Measurements from ENCODE around the gene CEP43.

CEP43 gene

GRCh38 chr6:166997768-166998255 is 1.4 kb upstream of the CEP43 start:
- DNase-seq: peak; percentile 87 to 90
- Histone ChIP-seq H2BK120ac (ENCODE audit: insufficient read depth, low read length, poor library complexity) (no peak overlapping the region), H4K12ac (ENCODE audit: low read depth, low read length) (no peak overlapping the region), H3K4ac (ENCODE audit: low read depth, low read length) (no peak overlapping the region), H3K4me3 (ENCODE audit: low read depth, low read length) (peak overlapping the region; percentile 93), H4K8ac (ENCODE audit: low read depth, low read length) (no peak overlapping the region), H3K36me3 (ENCODE audit: control insufficient read depth in 1 of 2, insufficient read depth in 2 of 2, low read length in 2 of 2) (peaks cover 0 to 2% of the 10 kb centered on the region in 2 experiments), H3K4me1 (ENCODE audit: control insufficient read depth in 1 of 2, insufficient read depth in 2 of 2, low read length in 2 of 2) (peaks cover 4 to 9% of the 10 kb centered on the region in 2 experiments), H3K79me1 (ENCODE audit: low read length) (peaks cover 11% of the 10 kb centered on the region), H3K23ac (ENCODE audit: low read length) (no peak overlapping the region), H2BK5ac (ENCODE audit: low read depth, low read length, poor library complexity) (no peak overlapping the region), H3K14ac (ENCODE audit: low read length) (no peak overlapping the region), H3K18ac (ENCODE audit: low read length) (no peak overlapping the region), H2AK5ac (ENCODE audit: low read length) (no peak overlapping the region), H3K4me2 (ENCODE audit: low read length) (peak overlapping the region; percentile 97), H3K79me2 (ENCODE audit: control insufficient read depth, insufficient read depth, low read length, poor library complexity) (peaks cover 12% of the 10 kb centered on the region), H3K27ac (ENCODE audit: low read depth, low read length) (no peak overlapping the region), H3K9me3 (ENCODE audit: insufficient read depth, low read depth, low read length) (no peaks in the 10 kb centered on the region), H3K9ac (ENCODE audit: low read length) (no peak overlapping the region), H4K91ac (ENCODE audit: low read depth, low read length) (no peak overlapping the region), H2BK12ac (ENCODE audit: low read length) (no peak overlapping the region), H2AFZ (ENCODE audit: insufficient read depth, low read length, poor library complexity) (no peak overlapping the region), H3K27me3 (ENCODE audit: insufficient read depth, low read length) (no peaks in the 10 kb centered on the region)
- no CpG with 5 or more reads among the region's 38 CpGs for WGBS (ENCODE audit: extremely low coverage, insufficient coverage, insufficient read length)

GRCh38 chr6:166998256-166999144 is 697 bp upstream of the CEP43 start:
- H3K4me2 ChIP-seq (ENCODE audit: low read length): peak overlapping the region; percentile 97
- H2BK5ac ChIP-seq (ENCODE audit: low read depth, low read length, poor library complexity): peak overlapping the region; percentile 76
- peak overlapping the region; percentile 24 for H4K8ac ChIP-seq (ENCODE audit: low read depth, low read length)
- no peak overlapping the region for H2BK120ac ChIP-seq (ENCODE audit: insufficient read depth, low read length, poor library complexity)
- H2AFZ ChIP-seq (ENCODE audit: insufficient read depth, low read length, poor library complexity): peak overlapping the region; percentile 78
- H3K4me3 ChIP-seq (ENCODE audit: low read depth, low read length): peak overlapping the region; percentile 93
- H3K79me2 ChIP-seq (ENCODE audit: control insufficient read depth, insufficient read depth, low read length, poor library complexity): peaks cover 12% of the 10 kb centered on the region
- peak overlapping the region; percentile 89 for H3K9ac ChIP-seq (ENCODE audit: low read length)
- H3K4me1 ChIP-seq (ENCODE audit: control insufficient read depth in 1 of 2, insufficient read depth in 2 of 2, low read length in 2 of 2): peaks cover 4 to 9% of the 10 kb centered on the region in 2 experiments
- peak in 1 of 2 donors; percentile 5 for DNase-seq
- no peak overlapping the region for H2BK12ac ChIP-seq (ENCODE audit: low read length)
- H3K18ac ChIP-seq (ENCODE audit: low read length): peak overlapping the region; percentile 81
- H4K12ac ChIP-seq (ENCODE audit: low read depth, low read length): peak overlapping the region; percentile 43
- no peak overlapping the region for H2AK5ac ChIP-seq (ENCODE audit: low read length)
- H3K23ac ChIP-seq (ENCODE audit: low read length): peak overlapping the region; percentile 48
- no CpG with 5 or more reads among the region's 96 CpGs for WGBS (ENCODE audit: extremely low coverage, insufficient coverage, insufficient read length)
- H3K27me3 ChIP-seq (ENCODE audit: insufficient read depth, low read length): no peaks in the 10 kb centered on the region
- H3K4ac ChIP-seq (ENCODE audit: low read depth, low read length): peak overlapping the region; percentile 66
- peak overlapping the region; percentile 80 for H4K91ac ChIP-seq (ENCODE audit: low read depth, low read length)
- H3K27ac ChIP-seq (ENCODE audit: low read depth, low read length): peak overlapping the region; percentile 57
- H3K14ac ChIP-seq (ENCODE audit: low read length): peak overlapping the region; percentile 85
- H3K79me1 ChIP-seq (ENCODE audit: low read length): peaks cover 11% of the 10 kb centered on the region
- no peaks in the 10 kb centered on the region for H3K9me3 ChIP-seq (ENCODE audit: insufficient read depth, low read depth, low read length)
- peaks cover 0 to 2% of the 10 kb centered on the region in 2 experiments for H3K36me3 ChIP-seq (ENCODE audit: control insufficient read depth in 1 of 2, insufficient read depth in 2 of 2, low read length in 2 of 2)

- H3K27me3 ChIP-seq (ENCODE audit: insufficient read depth, low read length): no peaks in the 10 kb centered on the region
- H2BK120ac ChIP-seq (ENCODE audit: insufficient read depth, low read length, poor library complexity): no peak overlapping the region
- H4K91ac ChIP-seq (ENCODE audit: low read depth, low read length): peak overlapping the region; percentile 75
- H4K12ac ChIP-seq (ENCODE audit: low read depth, low read length): peak overlapping the region; percentile 96
- peaks cover 11% of the 10 kb centered on the region for H3K79me1 ChIP-seq (ENCODE audit: low read length)
- peak overlapping the region; percentile 91 for H3K9ac ChIP-seq (ENCODE audit: low read length)
- no peaks in the 10 kb centered on the region for H3K9me3 ChIP-seq (ENCODE audit: insufficient read depth, low read depth, low read length)
- H4K8ac ChIP-seq (ENCODE audit: low read depth, low read length): peak overlapping the region; percentile 88
- peak overlapping the region; percentile 3 for H3K27ac ChIP-seq (ENCODE audit: low read depth, low read length)
- WGBS (ENCODE audit: extremely low coverage, insufficient coverage, insufficient read length): no CpG with 5 or more reads among the region's 10 CpGs
- H2AFZ ChIP-seq (ENCODE audit: insufficient read depth, low read length, poor library complexity): peak overlapping the region; percentile 97
- no peak overlapping the region for H2BK12ac ChIP-seq (ENCODE audit: low read length)
- peak overlapping the region; percentile 77 for H3K4ac ChIP-seq (ENCODE audit: low read depth, low read length)
- H3K23ac ChIP-seq (ENCODE audit: low read length): no peak overlapping the region
- H2BK5ac ChIP-seq (ENCODE audit: low read depth, low read length, poor library complexity): peak overlapping the region; percentile 1
- H3K4me1 ChIP-seq (ENCODE audit: control insufficient read depth in 1 of 2, insufficient read depth in 2 of 2, low read length in 2 of 2): peaks cover 4 to 9% of the 10 kb centered on the region in 2 experiments
- peak overlapping the region; percentile 99 for H3K4me3 ChIP-seq (ENCODE audit: low read depth, low read length)
- H3K18ac ChIP-seq (ENCODE audit: low read length): peak overlapping the region; percentile 96
- no peak for DNase-seq
- peaks cover 0 to 2% of the 10 kb centered on the region in 2 experiments for H3K36me3 ChIP-seq (ENCODE audit: control insufficient read depth in 1 of 2, insufficient read depth in 2 of 2, low read length in 2 of 2)
- no peak overlapping the region for H2AK5ac ChIP-seq (ENCODE audit: low read length)
- H3K14ac ChIP-seq (ENCODE audit: low read length): peak overlapping the region; percentile 97
- peak overlapping the region; percentile 62 for H3K4me2 ChIP-seq (ENCODE audit: low read length)
- H3K79me2 ChIP-seq (ENCODE audit: control insufficient read depth, insufficient read depth, low read length, poor library complexity): peaks cover 12% of the 10 kb centered on the region
These were observed 672 bp downstream of the CEP43 start for GRCh38 chr6:166999884-167000253.

DNA sequence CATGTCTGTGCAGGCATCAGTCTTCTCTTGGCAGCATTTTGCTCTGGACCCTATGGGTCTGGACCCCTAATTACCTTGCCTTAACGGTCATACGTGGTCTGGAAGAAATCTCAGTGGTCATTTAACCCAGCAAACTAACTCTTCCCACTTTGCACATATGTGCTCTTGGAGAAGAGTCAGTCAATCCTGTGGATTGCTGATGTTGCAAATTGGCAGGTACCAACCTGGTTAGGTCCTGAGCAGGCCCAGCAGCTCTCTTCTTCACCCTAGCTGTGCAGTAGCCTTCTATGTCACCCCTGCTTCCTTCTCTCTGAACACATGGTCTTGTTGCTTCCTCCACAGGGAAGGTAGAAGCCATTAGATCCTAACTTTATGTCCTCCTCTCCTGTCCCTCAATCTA is 1.6 kb downstream of the CEP43 start:
- H4K12ac ChIP-seq (ENCODE audit: low read depth, low read length): no peak overlapping the region
- no peak overlapping the region for H2BK12ac ChIP-seq (ENCODE audit: low read length)
- no peak overlapping the region for H3K14ac ChIP-seq (ENCODE audit: low read length)
- H3K9me3 ChIP-seq (ENCODE audit: insufficient read depth, low read depth, low read length): no peaks in the 10 kb centered on the region
- peak overlapping the region; percentile 43 for H3K4ac ChIP-seq (ENCODE audit: low read depth, low read length)
- H3K18ac ChIP-seq (ENCODE audit: low read length): no peak overlapping the region
- no peak for DNase-seq
- H3K27ac ChIP-seq (ENCODE audit: low read depth, low read length): no peak overlapping the region
- no peak overlapping the region for H3K23ac ChIP-seq (ENCODE audit: low read length)
- H2BK5ac ChIP-seq (ENCODE audit: low read depth, low read length, poor library complexity): no peak overlapping the region
- peaks cover 4 to 9% of the 10 kb centered on the region in 2 experiments for H3K4me1 ChIP-seq (ENCODE audit: control insufficient read depth in 1 of 2, insufficient read depth in 2 of 2, low read length in 2 of 2)
- H3K79me1 ChIP-seq (ENCODE audit: low read length): peaks cover 11% of the 10 kb centered on the region
- peaks cover 12% of the 10 kb centered on the region for H3K79me2 ChIP-seq (ENCODE audit: control insufficient read depth, insufficient read depth, low read length, poor library complexity)
- no peak overlapping the region for H2BK120ac ChIP-seq (ENCODE audit: insufficient read depth, low read length, poor library complexity)
- WGBS (ENCODE audit: extremely low coverage, insufficient coverage, insufficient read length): no CpG with 5 or more reads among the region's 2 CpGs
- no peak overlapping the region for H4K8ac ChIP-seq (ENCODE audit: low read depth, low read length)
- H3K4me3 ChIP-seq (ENCODE audit: low read depth, low read length): no peak overlapping the region
- H4K91ac ChIP-seq (ENCODE audit: low read depth, low read length): no peak overlapping the region
- H3K27me3 ChIP-seq (ENCODE audit: insufficient read depth, low read length): no peaks in the 10 kb centered on the region
- H3K4me2 ChIP-seq (ENCODE audit: low read length): peak overlapping the region; percentile 27
- H2AK5ac ChIP-seq (ENCODE audit: low read length): no peak overlapping the region
- no peak overlapping the region for H2AFZ ChIP-seq (ENCODE audit: insufficient read depth, low read length, poor library complexity)
- H3K36me3 ChIP-seq (ENCODE audit: control insufficient read depth in 1 of 2, insufficient read depth in 2 of 2, low read length in 2 of 2): peaks cover 3 to 8% of the 10 kb centered on the region in 2 experiments
- no peak overlapping the region for H3K9ac ChIP-seq (ENCODE audit: low read length)
